Activated T-cell treated with anti-CD3 and anti-CD28 coated beads, Interleukin-2, amount 50 U/mL, for 48 hours (primary cell): ENCODE data around the gene FOXD1.
"Not testable (repeated sequence)": the region's sequence is repeated elsewhere in the genome, so short reads cannot be mapped to it uniquely, and the experiment has no call there.

Experiments
- DNase-seq, 2 experiments: peaks; one replicate each; pipeline ENCODE4 v3.0.0-alpha.2; 2020

FOXD1 gene

GRCh38 chr5:73460133-73460532, 11.6 kb upstream of the FOXD1 start:
- no peak for DNase-seq

GRCh38 chr5:73459366-73459765, 10.8 kb upstream of the FOXD1 start:
- no peak for DNase-seq

GRCh38 chr5:73456462-73456861, 7.9 kb upstream of the FOXD1 start:
- not testable (repeated sequence) for DNase-seq

- DNase-seq = peak; percentile 37
Observed at GRCh38 chr5:73454379-73455036, 5.9 kb upstream of the FOXD1 start.

GRCh38 chr5:73452215-73452614, 3.6 kb upstream of the FOXD1 start:
- DNase-seq = no peak

- peak; percentile 77 to 82 for DNase-seq
Observed at GRCh38 chr5:73451224-73452130, 2.9 kb upstream of the FOXD1 start.

GRCh38 chr5:73450672-73451223, 2.2 kb upstream of the FOXD1 start:
- no peak for DNase-seq

GRCh38 chr5:73450137-73450536, 1.6 kb upstream of the FOXD1 start:
- no peak for DNase-seq

GRCh38 chr5:73447530-73448462, 781 bp downstream of the FOXD1 start:
- DNase-seq = peak; percentile 63 to 72

GRCh38 chr5:73446631-73447529, 1.7 kb downstream of the FOXD1 start:
- peak; percentile 29 to 38 for DNase-seq

GRCh38 chr5:73445665-73446630, 2.6 kb downstream of the FOXD1 start:
- no peak for DNase-seq

- DNase-seq = no peak
Observed at GRCh38 chr5:73444499-73445438, 3.8 kb downstream of the FOXD1 start.

- peak; percentile 19 to 24 for DNase-seq
Observed at GRCh38 chr5:73443829-73444498, 4.6 kb downstream of the FOXD1 start.

GRCh38 chr5:73442996-73443627, 5.5 kb downstream of the FOXD1 start:
- DNase-seq = no peak

- DNase-seq = no peak
Observed at GRCh38 chr5:73442231-73442811, 6.3 kb downstream of the FOXD1 start.

- no peak for DNase-seq
Observed at GRCh38 chr5:73441378-73441777, 7.2 kb downstream of the FOXD1 start.

- DNase-seq = no peak
Observed at GRCh38 chr5:73440262-73440661, 8.3 kb downstream of the FOXD1 start.
